Measurements from ENCODE around the gene CACNB1. TPM values are rescaled to one million over a fixed set of nuclear protein-coding genes. Genes with fewer than 3 reads are reported as not detected.

Gene CACNB1
- total RNA-seq, 4 donors from 2014 or later = 3.6 to 7.9 (median 5.9) TPM

DNA sequence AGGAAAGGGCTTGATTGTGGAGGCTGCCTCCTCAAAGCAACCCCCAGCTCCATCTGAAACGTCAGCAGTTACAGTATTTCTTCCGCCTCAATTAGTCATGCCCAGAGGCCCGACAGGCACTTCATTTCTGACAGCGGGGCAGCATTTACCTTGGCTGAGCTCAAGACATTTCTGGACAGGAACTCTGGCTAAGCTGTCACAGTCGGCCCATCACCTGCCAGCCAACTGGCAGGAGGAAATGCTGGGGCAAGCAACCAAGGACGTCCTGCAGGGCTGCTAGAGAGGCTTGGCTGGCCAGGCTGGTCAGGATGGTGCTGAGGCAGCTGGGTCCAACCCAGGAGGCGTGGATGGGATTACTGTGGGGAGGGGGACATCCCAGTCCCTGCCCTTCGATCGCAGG, 73.8 kb downstream of the CACNB1 start:
- 93% methylated on average over 2 of the region's 9 CpGs; no CpG with 5 or more reads in 1 of the 2 donors for WGBS, 2 donors (ENCODE audit: low coverage in 1 of 2)
- no peak for TF ChIP-seq EP300 (IDR thresholded peaks at IDR 0.05)
- TF ChIP-seq POLR2AphosphoS5 (IDR thresholded peaks at IDR 0.05) = no peak
- TF ChIP-seq POLR2A (IDR thresholded peaks at IDR 0.05) = no peak
- TF ChIP-seq, protein P1, sequence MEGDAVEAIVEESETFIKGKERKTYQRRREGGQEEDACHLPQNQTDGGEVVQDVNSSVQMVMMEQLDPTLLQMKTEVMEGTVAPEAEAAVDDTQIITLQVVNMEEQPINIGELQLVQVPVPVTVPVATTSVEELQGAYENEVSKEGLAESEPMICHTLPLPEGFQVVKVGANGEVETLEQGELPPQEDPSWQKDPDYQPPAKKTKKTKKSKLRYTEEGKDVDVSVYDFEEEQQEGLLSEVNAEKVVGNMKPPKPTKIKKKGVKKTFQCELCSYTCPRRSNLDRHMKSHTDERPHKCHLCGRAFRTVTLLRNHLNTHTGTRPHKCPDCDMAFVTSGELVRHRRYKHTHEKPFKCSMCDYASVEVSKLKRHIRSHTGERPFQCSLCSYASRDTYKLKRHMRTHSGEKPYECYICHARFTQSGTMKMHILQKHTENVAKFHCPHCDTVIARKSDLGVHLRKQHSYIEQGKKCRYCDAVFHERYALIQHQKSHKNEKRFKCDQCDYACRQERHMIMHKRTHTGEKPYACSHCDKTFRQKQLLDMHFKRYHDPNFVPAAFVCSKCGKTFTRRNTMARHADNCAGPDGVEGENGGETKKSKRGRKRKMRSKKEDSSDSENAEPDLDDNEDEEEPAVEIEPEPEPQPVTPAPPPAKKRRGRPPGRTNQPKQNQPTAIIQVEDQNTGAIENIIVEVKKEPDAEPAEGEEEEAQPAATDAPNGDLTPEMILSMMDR (IDR thresholded peaks at IDR 0.05) = no peak
- Histone ChIP-seq H3K9me3 (no peaks in the 10 kb centered on the region), H3K27me3 (no peaks in the 10 kb centered on the region), H3K27ac (no peak overlapping the region), H3K4me3 (no peak overlapping the region), H3K4me1 (no peaks in the 10 kb centered on the region), H3K36me3 (no peaks in the 10 kb centered on the region)
- ATAC-seq = no peak

Other genes with a start within 250 kb of the CACNB1 start
- gene FBXO47, start 230.3 kb downstream of the CACNB1 start, total RNA-seq = under 1 TPM in 1 of 4 donors, not detected in 3; 0.25 TPM
- gene PLXDC1, start 46.0 kb downstream of the CACNB1 start, total RNA-seq = 10 to 100 TPM in 3 of 4 donors, 1 to 10 TPM in 1; 5.5 to 21.6 (median 17.4) TPM
- gene ARL5C, start 31.5 kb downstream of the CACNB1 start, total RNA-seq = not detected
- 1,000 to 10,000 TPM; 1,562 to 3,160 (median 2,477) TPM for gene RPL19, start 2.6 kb upstream of the CACNB1 start, total RNA-seq
- gene STAC2, start 28.3 kb upstream of the CACNB1 start, total RNA-seq = under 1 TPM in 2 of 4 donors, not detected in 2; 0.13 to 0.57 TPM
- gene FBXL20, start 204.0 kb upstream of the CACNB1 start, total RNA-seq = 10 to 100 TPM; 16.8 to 25.9 (median 21.5) TPM

Data from gastroesophageal sphincter (tissue), 4 donors.